Femur (tissue), 1 donor: ENCODE measurements around the gene SREK1.
"Not testable (repeated sequence)": the region's sequence is repeated elsewhere in the genome, so short reads cannot be mapped to it uniquely, and the experiment has no call there.

Source experiments
- DNase-seq: peaks from one replicate; pipeline ENCODE4 v3.0.0-alpha.2; 2017

SREK1 gene

DNA sequence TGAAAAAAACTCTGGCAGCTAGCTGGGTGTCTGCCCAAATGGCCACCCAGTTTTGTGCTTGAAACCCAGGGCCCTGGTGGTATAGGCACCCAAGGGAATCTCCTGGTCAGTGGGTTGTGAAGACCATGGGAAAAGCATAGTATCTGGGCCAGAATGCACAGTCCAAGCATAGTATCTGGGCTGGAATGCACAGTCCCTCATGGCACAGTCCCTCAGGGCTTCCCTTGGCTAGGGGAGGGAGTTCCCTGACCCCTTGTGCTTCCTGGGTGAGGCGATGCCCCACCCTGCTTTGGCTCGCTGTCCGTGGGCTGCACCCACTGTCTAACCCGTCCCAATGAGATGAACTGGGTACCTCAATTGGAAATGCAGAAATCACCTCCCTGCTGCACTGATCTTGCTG is 78.8 kb downstream of the SREK1 start:
- DNase-seq = not testable (repeated sequence)

DNA sequence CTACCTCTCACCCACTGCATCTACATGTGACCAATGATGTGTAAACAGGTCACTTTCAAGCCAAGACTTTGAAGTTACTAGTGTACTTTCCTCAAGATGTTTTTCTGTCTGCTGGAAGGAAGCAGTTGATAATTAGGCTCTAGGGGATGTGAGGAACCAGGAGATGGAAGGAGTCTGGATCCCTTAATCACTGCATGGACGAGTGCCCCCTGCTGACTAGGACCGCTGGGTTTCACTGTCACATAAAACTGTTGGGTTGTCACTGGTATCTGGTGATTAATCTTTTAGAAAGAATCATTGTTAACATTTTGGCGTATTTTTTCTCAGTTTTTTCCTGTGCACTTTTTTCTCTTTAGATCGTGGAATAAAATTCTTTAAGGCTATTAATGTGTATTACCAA is 79.5 kb downstream of the SREK1 start:
- no peak for DNase-seq

DNA sequence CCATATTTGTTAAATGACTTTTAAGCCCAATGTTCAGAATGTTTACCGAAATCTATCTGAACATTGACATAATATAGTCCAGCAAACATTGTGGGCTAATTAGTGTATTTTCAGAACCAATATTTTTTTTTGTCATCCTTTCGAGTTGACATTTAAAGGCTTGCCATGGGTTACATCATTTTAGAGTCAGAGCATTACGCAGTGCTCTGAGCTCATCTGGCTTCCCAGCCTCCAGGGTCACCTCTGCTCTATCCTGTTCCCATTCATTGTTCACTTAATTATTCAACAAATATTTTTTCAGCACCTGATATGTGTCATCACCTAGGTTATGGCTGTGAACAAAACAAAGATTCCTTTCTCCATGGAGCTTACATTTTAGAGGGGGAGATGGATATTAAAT is 80.2 kb downstream of the SREK1 start:
- no peak for DNase-seq

DNA sequence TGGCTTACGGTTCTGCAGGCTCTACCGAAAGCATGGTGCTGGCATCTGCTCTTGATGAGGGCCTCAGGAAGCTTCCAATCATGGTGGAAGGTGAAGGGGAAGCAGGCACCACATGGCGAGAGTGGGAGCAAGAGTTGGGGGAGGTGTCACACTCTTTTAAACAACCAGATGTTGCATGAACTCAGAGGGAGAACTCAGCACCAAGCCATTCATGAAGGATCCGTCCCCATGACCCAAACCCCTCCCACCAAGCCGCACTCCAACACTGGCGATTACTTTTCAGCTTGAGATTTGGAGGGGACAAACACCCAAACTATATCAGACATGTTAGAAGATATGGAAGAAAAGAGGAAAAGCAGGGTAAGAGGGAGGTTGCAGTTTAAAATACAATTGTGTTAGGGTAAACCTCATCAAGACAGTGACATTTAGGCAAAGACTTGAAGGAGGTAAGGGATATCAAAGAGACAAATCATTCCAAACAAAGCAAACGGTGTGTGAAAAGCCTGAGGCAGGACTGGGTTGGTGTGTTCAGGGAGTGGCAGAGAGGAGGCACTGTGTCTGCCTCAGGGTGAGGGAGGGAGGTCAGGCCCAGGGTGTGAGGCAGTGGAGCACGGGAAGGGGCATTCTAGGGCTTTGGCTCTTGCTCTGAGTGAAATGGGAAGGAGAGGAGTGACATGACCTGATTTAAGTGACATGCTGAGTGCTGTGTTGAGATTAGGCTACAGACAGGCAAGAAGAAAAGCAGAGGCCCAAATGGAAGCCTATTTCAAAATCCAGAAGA is 80.9 kb downstream of the SREK1 start:
- DNase-seq = no peak

DNA sequence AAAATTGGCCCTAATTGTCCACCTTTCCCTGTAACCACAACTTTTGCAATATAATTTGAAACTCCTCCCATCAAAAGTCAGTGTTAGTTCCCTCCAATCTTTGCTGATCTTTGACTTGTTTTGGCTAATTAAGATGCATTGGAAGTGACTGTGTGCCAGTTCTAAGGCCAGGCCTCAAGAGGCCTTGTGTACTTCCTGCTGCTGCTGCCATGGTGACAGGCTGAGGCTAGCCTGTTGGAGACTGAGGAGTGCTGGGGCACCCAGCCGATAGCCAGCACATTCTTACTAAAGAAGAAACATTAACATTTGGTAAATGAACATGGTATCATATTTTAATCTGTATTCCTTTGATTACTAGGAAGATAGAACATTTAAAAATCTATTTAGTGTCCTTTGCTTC is 86.5 kb downstream of the SREK1 start:
- no peak for DNase-seq

DNA sequence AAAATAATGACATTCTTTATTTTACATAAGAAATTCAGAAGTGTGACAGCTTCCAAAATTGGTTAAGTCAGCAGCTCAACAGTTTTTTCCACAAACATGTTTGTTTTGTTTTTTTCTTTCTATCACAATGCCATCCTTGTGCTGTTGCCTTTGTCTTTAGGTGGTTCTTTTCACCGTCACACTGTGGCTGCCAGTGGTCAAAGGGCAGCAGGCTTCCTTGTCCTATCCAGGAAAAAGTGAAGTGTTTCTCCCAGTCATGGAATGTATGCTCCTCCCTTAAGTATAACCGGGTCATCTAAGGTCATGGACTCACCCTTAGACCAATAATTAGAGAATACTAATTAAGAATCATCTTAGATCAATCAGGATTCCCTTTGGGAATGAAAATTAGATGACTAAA is 87.4 kb downstream of the SREK1 start:
- DNase-seq = no peak

- DNase-seq = no peak
Measured at GRCh38 chr5:66232275-66232674, 88.2 kb downstream of the SREK1 start.

DNA sequence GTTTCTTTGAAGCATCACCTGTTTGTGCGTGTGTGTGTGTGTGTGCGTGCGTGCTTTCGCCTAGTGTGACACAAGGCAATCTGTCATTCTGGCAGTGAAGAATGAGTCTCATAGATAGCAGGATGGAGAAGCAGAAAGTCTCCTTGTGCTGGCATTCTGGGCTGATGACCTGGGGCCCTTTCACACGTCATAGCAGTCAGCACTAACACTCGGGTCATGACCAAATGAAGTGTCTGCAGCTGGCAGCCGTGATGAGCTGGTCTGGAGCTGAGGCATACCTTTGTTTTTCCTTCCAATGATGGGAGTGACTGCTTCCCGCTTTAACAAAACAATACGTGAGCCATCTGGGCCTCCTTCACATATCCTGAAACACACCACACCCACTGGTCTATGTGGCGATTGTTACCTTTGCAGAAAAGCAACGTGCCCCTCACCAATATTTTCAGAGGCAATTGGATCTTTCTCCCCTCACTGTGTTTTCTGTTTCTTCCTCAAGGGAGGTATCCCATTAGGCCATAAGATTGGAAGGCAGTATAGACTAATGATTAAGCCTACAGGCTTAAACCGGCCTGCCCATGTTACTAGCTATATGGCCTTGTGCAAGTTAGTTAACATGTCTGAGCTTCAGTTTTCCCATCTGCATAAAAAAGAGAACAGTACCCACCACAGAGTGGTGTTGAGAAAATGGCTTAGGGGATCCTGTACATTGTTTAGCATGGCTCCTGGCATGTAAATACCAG is 88.8 kb downstream of the SREK1 start:
- DNase-seq = no peak
